IgD-negative memory B cell (primary cell): Measurements from ENCODE around the gene TINAG. TPM values are rescaled to one million over a fixed set of nuclear protein-coding genes. Genes with fewer than 3 reads are reported as not detected.

Experiments used
- H3K27ac Mint-ChIP-seq, 3 donors: one replicate each; pipeline ENCODE4 v1.8.0; 2020 to 2022; ENCODE audit warnings: mild to moderate bottlenecking in 3 of 3, mixed read lengths in 3 of 3, moderate library complexity in 1 of 3
- H3K27me3 Mint-ChIP-seq: one replicate; pipeline ENCODE4 v1.8.0; 2021; ENCODE audit warnings: mixed read lengths
- H3K36me3 Mint-ChIP-seq: one replicate; pipeline ENCODE4 v1.8.0; 2020; ENCODE audit warnings: mild to moderate bottlenecking, mixed read lengths
- H3K4me1 Mint-ChIP-seq, 3 donors: one replicate each; pipeline ENCODE4 v1.8.0; 2020 to 2022; ENCODE audit warnings: mixed read lengths in 3 of 3, mild to moderate bottlenecking in 1 of 3
- H3K4me3 Mint-ChIP-seq, 4 donors: one replicate each; pipeline ENCODE4 v1.8.0; 2020 to 2022; ENCODE audit warnings: mild to moderate bottlenecking in 4 of 4, mixed read lengths in 4 of 4, moderate library complexity in 3 of 4
- H3K9me3 Mint-ChIP-seq, 3 donors: one replicate each; pipeline ENCODE4 v1.8.0; 2020 to 2021; ENCODE audit warnings: mixed read lengths in 3 of 3, mild to moderate bottlenecking in 1 of 3
- polyA plus RNA-seq: library from polyadenylated mRNA; unstranded; fragments of 300-500 nt; fragmentation: Illumina TruSeq; gene quantifications from one replicate; pipeline ENCODE4 v1.2.3, GENCODE V29; 2021

The TINAG gene
- polyA plus RNA-seq: not detected

GRCh38 chr6:54308289-54308985 lies at the start of gene TINAG:
Gene TINAG, plus strand, starts transcription at chr6:54308441. Its CDS starts 110 bp downstream, at chr6:54308551.
- Mint-ChIP-seq H3K9me3 (peaks cover 0 to 2% (median 0%) of the 10 kb centered on the region in 3 donors), H3K36me3 (no peaks in the 10 kb centered on the region), H3K27me3 (no peaks in the 10 kb centered on the region), H3K4me1 (no peaks in the 10 kb centered on the region), H3K4me3 (no peak within 1 kb of the TSS), H3K27ac (no peak within 1 kb of the TSS)

- peaks cover 0 to 1% (median 0%) of the 10 kb centered on the region in 3 donors for H3K4me1 Mint-ChIP-seq
- H3K36me3 Mint-ChIP-seq: peaks cover under 1% of the 10 kb centered on the region
- no peak overlapping the region for H3K4me3 Mint-ChIP-seq
- H3K9me3 Mint-ChIP-seq: no peaks in the 10 kb centered on the region
- H3K27me3 Mint-ChIP-seq: no peaks in the 10 kb centered on the region
- no peak overlapping the region for H3K27ac Mint-ChIP-seq
Observed at GRCh38 chr6:54260025-54260424, 48.2 kb upstream of the TINAG start.

GRCh38 chr6:54262499-54262898 lies 45.7 kb upstream of the TINAG start:
- Mint-ChIP-seq H3K9me3 (no peaks in the 10 kb centered on the region), H3K27me3 (no peaks in the 10 kb centered on the region), H3K4me1 (peaks cover 0 to 1% (median 0%) of the 10 kb centered on the region in 3 donors), H3K36me3 (no peaks in the 10 kb centered on the region), H3K4me3 (no peak overlapping the region), H3K27ac (no peak overlapping the region)

GRCh38 chr6:54262971-54263370 lies 45.3 kb upstream of the TINAG start:
- Mint-ChIP-seq H3K4me3 (no peak overlapping the region), H3K4me1 (peaks cover 0 to 1% (median 0%) of the 10 kb centered on the region in 3 donors)

GRCh38 chr6:54264581-54265272 lies 43.5 kb upstream of the TINAG start:
- H3K4me3 Mint-ChIP-seq: no peak overlapping the region
- no peaks in the 10 kb centered on the region for H3K27me3 Mint-ChIP-seq
- no peaks in the 10 kb centered on the region for H3K36me3 Mint-ChIP-seq
- no peaks in the 10 kb centered on the region for H3K9me3 Mint-ChIP-seq
- H3K4me1 Mint-ChIP-seq: peaks cover 0 to 1% (median 0%) of the 10 kb centered on the region in 3 donors
- H3K27ac Mint-ChIP-seq: no peak overlapping the region

More at GRCh38 chr6:54262971-54263370, 45.3 kb upstream of the TINAG start:
- no peaks in the 10 kb centered on the region for H3K27me3 Mint-ChIP-seq
- no peaks in the 10 kb centered on the region for H3K9me3 Mint-ChIP-seq
- H3K27ac Mint-ChIP-seq: no peak overlapping the region
- H3K36me3 Mint-ChIP-seq: no peaks in the 10 kb centered on the region

- Mint-ChIP-seq H3K36me3 (no peaks in the 10 kb centered on the region), H3K4me3 (no peak overlapping the region), H3K9me3 (no peaks in the 10 kb centered on the region), H3K4me1 (peaks cover 0 to 1% (median 0%) of the 10 kb centered on the region in 3 donors), H3K27me3 (no peaks in the 10 kb centered on the region), H3K27ac (no peak overlapping the region)
Observed at GRCh38 chr6:54266400-54266923, 41.8 kb upstream of the TINAG start.

GRCh38 chr6:54267798-54268197 lies 40.4 kb upstream of the TINAG start:
- Mint-ChIP-seq H3K9me3 (no peaks in the 10 kb centered on the region), H3K27ac (no peak overlapping the region), H3K4me1 (peaks cover 0 to 1% (median 0%) of the 10 kb centered on the region in 3 donors), H3K4me3 (no peak overlapping the region), H3K27me3 (no peaks in the 10 kb centered on the region), H3K36me3 (no peaks in the 10 kb centered on the region)

GRCh38 chr6:54273214-54273820 lies 34.9 kb upstream of the TINAG start:
- Mint-ChIP-seq H3K4me3 (no peak overlapping the region), H3K36me3 (peaks cover 3% of the 10 kb centered on the region), H3K9me3 (peaks cover 0 to 6% (median 5%) of the 10 kb centered on the region in 3 donors), H3K27me3 (no peaks in the 10 kb centered on the region), H3K27ac (no peak overlapping the region), H3K4me1 (no peaks in the 10 kb centered on the region)

GRCh38 chr6:54274383-54274782 lies 33.9 kb upstream of the TINAG start:
- Mint-ChIP-seq H3K9me3 (peaks cover 0 to 6% (median 5%) of the 10 kb centered on the region in 3 donors), H3K36me3 (peaks cover 3% of the 10 kb centered on the region), H3K4me3 (no peak overlapping the region), H3K27me3 (no peaks in the 10 kb centered on the region), H3K4me1 (no peaks in the 10 kb centered on the region), H3K27ac (no peak overlapping the region)

- Mint-ChIP-seq H3K4me1 (no peaks in the 10 kb centered on the region), H3K27me3 (no peaks in the 10 kb centered on the region), H3K9me3 (peaks cover 0 to 3% (median 3%) of the 10 kb centered on the region in 3 donors), H3K27ac (no peak overlapping the region), H3K36me3 (peaks cover 3% of the 10 kb centered on the region), H3K4me3 (no peak overlapping the region)
Observed at GRCh38 chr6:54282186-54282585, 26.1 kb upstream of the TINAG start.

- Mint-ChIP-seq H3K4me3 (no peak overlapping the region), H3K27me3 (no peaks in the 10 kb centered on the region), H3K27ac (no peak overlapping the region), H3K36me3 (no peaks in the 10 kb centered on the region), H3K9me3 (no peaks in the 10 kb centered on the region), H3K4me1 (no peaks in the 10 kb centered on the region)
Observed at GRCh38 chr6:54284161-54284860, 23.9 kb upstream of the TINAG start.

GRCh38 chr6:54285595-54285994 lies 22.6 kb upstream of the TINAG start:
- Mint-ChIP-seq H3K36me3 (no peaks in the 10 kb centered on the region), H3K4me3 (no peak overlapping the region), H3K4me1 (peaks cover 0 to 2% (median 0%) of the 10 kb centered on the region in 3 donors), H3K27ac (no peak overlapping the region), H3K27me3 (no peaks in the 10 kb centered on the region), H3K9me3 (no peaks in the 10 kb centered on the region)

- Mint-ChIP-seq H3K27me3 (no peaks in the 10 kb centered on the region), H3K4me1 (peaks cover 0 to 6% (median under 1%) of the 10 kb centered on the region in 3 donors), H3K27ac (no peak overlapping the region), H3K4me3 (no peak overlapping the region), H3K36me3 (no peaks in the 10 kb centered on the region), H3K9me3 (no peaks in the 10 kb centered on the region)
Observed at GRCh38 chr6:54286141-54286540, 22.1 kb upstream of the TINAG start.

GRCh38 chr6:54288474-54288873 lies 19.8 kb upstream of the TINAG start:
- Mint-ChIP-seq H3K27ac (no peak overlapping the region), H3K4me3 (no peak overlapping the region), H3K27me3 (no peaks in the 10 kb centered on the region), H3K4me1 (peaks cover 0 to 6% (median 5%) of the 10 kb centered on the region in 3 donors), H3K36me3 (no peaks in the 10 kb centered on the region), H3K9me3 (no peaks in the 10 kb centered on the region)

- H3K27me3 Mint-ChIP-seq: no peaks in the 10 kb centered on the region
- peaks cover 0 to 6% (median 5%) of the 10 kb centered on the region in 3 donors for H3K4me1 Mint-ChIP-seq
- no peak overlapping the region for H3K4me3 Mint-ChIP-seq
- no peak overlapping the region for H3K27ac Mint-ChIP-seq
- H3K36me3 Mint-ChIP-seq: peaks cover 1% of the 10 kb centered on the region
- H3K9me3 Mint-ChIP-seq: no peaks in the 10 kb centered on the region
Observed at GRCh38 chr6:54289426-54289825, 18.8 kb upstream of the TINAG start.
